IMR-90 (cell line): ENCODE results near the gene PLD1. TPM values are rescaled to one million over a fixed set of nuclear protein-coding genes. Genes with fewer than 3 reads are reported as not detected.
A peak's percentile ranks its signal among the peaks of the same experiment; 100 is the strongest.

ENCODE experiments used
- ATAC-seq: fragments of 200-7000 bp; cut with Tn5 transposase; 2 replicates; pipeline ENCODE4 v1.9.1; 2020; ENCODE audit warnings: low read depth, mild to moderate bottlenecking, moderate library complexity
- BruUV-seq: library from RNA; stranded (reverse); fragments of 400-500 nt; replicated peaks from 2 replicates; lab custom pipeline; 2021; lab: Mats Ljungman, UMichigan
- CTCF ChIA-PET: fragments of 300-600 bp; formaldehyde crosslinking; extraction: SDS; loops from one replicate; lab custom pipeline; 2021; ENCODE audit warnings: antibody characterized with exemption; lab: Yijun Ruan, JAX
- POLR2A ChIA-PET: fragments of 300-600 bp; sonication (Branson Sonifier 250); formaldehyde crosslinking; loops from one replicate; lab custom pipeline; 2022; ENCODE audit warnings: antibody characterized with exemption; ENCODE audit not compliant: unreplicated experiment; lab: Charles Lee
- DNase-seq: peaks from one replicate; pipeline ENCODE4 v3.0.0; 2013
- H2AFZ ChIP-seq: replicated peaks from 2 replicates; pipeline ENCODE3; 2013; ENCODE audit warnings: low read length, mild to moderate bottlenecking; ENCODE audit not compliant: poor library complexity
- H2AK5ac ChIP-seq: 2 replicates; pipeline ENCODE4 v1.6.1; 2013; ENCODE audit warnings: low read depth, low read length, inconsistent platforms
- H2AK9ac ChIP-seq: replicated peaks from 2 replicates; pipeline ENCODE3; 2013; ENCODE audit warnings: mild to moderate bottlenecking, low read depth, low read length, moderate library complexity; ENCODE audit not compliant: poor library complexity
- H2BK120ac ChIP-seq: 2 replicates; pipeline ENCODE4 v1.6.1; 2013; ENCODE audit warnings: low read depth, low read length, inconsistent platforms
- H2BK15ac ChIP-seq: 3 replicates; pipeline ENCODE4 v1.6.1; 2013; ENCODE audit warnings: low read depth, low read length, inconsistent platforms
- H2BK20ac ChIP-seq: 2 replicates; pipeline ENCODE4 v1.6.1; 2013; ENCODE audit warnings: low read depth, mild to moderate bottlenecking, inconsistent platforms, low read length, moderate library complexity
- H2BK5ac ChIP-seq: 2 replicates; pipeline ENCODE4 v1.6.1; 2013; ENCODE audit warnings: mild to moderate bottlenecking, low read depth, low read length, inconsistent platforms; ENCODE audit not compliant: poor library complexity, severe bottlenecking
- H3K14ac ChIP-seq: replicated peaks from 2 replicates; pipeline ENCODE4 v1.6.1; 2013; ENCODE audit warnings: low read depth, low read length, inconsistent platforms
- H3K18ac ChIP-seq: 2 replicates; pipeline ENCODE4 v1.6.1; 2013; ENCODE audit warnings: low read depth, low read length, control low read depth
- H3K23ac ChIP-seq: 2 replicates; pipeline ENCODE4 v1.6.1; 2013; ENCODE audit warnings: low read depth, low read length, inconsistent platforms
- H3K27ac ChIP-seq: 2 replicates; pipeline ENCODE4 v1.5.1; 2013; ENCODE audit warnings: mild to moderate bottlenecking, control low read depth, low read length; ENCODE audit not compliant: insufficient read depth
- H3K27me3 ChIP-seq: 2 replicates; pipeline ENCODE4 v1.6.1; 2013; ENCODE audit warnings: low read length; ENCODE audit not compliant: control insufficient read depth, insufficient read depth
- H3K36me3 ChIP-seq: 2 replicates; pipeline ENCODE4 v1.6.1; 2013; ENCODE audit warnings: low read length, mixed read lengths; ENCODE audit not compliant: control insufficient read depth, insufficient read depth
- H3K4ac ChIP-seq: 2 replicates; pipeline ENCODE4 v1.6.1; 2013; ENCODE audit warnings: low read depth, low read length, inconsistent platforms
- H3K4me1 ChIP-seq: 2 replicates; pipeline ENCODE4 v1.6.1; 2013; ENCODE audit warnings: low read length, mixed read lengths; ENCODE audit not compliant: control insufficient read depth, insufficient read depth
- H3K4me2 ChIP-seq: 2 replicates; pipeline ENCODE4 v1.6.1; 2013; ENCODE audit warnings: low read depth, mild to moderate bottlenecking, control low read depth, low read length, moderate library complexity
- H3K4me3 ChIP-seq: 2 replicates; pipeline ENCODE4 v1.5.1; 2013; ENCODE audit warnings: low read depth, mild to moderate bottlenecking, control low read depth, low read length, moderate library complexity; ENCODE audit not compliant: insufficient read depth
- H3K56ac ChIP-seq: 2 replicates; pipeline ENCODE4 v1.6.1; 2013; ENCODE audit warnings: low read length, inconsistent platforms; ENCODE audit not compliant: insufficient read depth; ENCODE audit errors: extremely low read depth
- H3K79me1 ChIP-seq, 2 experiments: 2 replicates each; pipeline ENCODE4 v1.6.1; 2013; ENCODE audit warnings: low read length in 2 of 2, inconsistent platforms in 1 of 2, low read depth in 1 of 2
- H3K9ac ChIP-seq: 2 replicates; pipeline ENCODE4 v1.6.1; 2013; ENCODE audit warnings: low read depth, low read length, control low read depth
- H3K9me1 ChIP-seq: 2 replicates; pipeline ENCODE4 v1.6.1; 2013; ENCODE audit warnings: low read length, inconsistent platforms; ENCODE audit not compliant: insufficient read depth
- H3K9me3 ChIP-seq: 2 replicates; pipeline ENCODE4 v1.6.1; 2013; ENCODE audit warnings: low read length; ENCODE audit not compliant: control insufficient read depth, insufficient read depth
- H4K20me1 ChIP-seq: 2 replicates; pipeline ENCODE4 v1.6.1; 2013; ENCODE audit warnings: low read length, inconsistent platforms; ENCODE audit not compliant: insufficient read depth
- H4K5ac ChIP-seq: 2 replicates; pipeline ENCODE4 v1.6.1; 2013; ENCODE audit warnings: mild to moderate bottlenecking, low read depth, low read length, control low read depth
- H4K8ac ChIP-seq, 2 experiments: 2 replicates each; pipeline ENCODE4 v1.6.1; 2013; ENCODE audit warnings: low read depth in 2 of 2, low read length in 2 of 2, control low read depth in 1 of 2, inconsistent platforms in 1 of 2
- H4K91ac ChIP-seq: 2 replicates; pipeline ENCODE4 v1.6.1; 2013; ENCODE audit warnings: low read depth, low read length, inconsistent platforms; ENCODE audit not compliant: insufficient read depth
- BHLHE40 ChIP-seq: fragments of 150-350 bp; IDR thresholded peaks from 2 replicates; pipeline ENCODE4 v1.6.1; 2016; ENCODE audit warnings: mild to moderate bottlenecking, low read depth, low read length
- CEBPB ChIP-seq: IDR thresholded peaks from 2 replicates; pipeline ENCODE4 v1.6.1; 2012; ENCODE audit warnings: low read depth, low read length, improper control_type of control experiment
- CTCF ChIP-seq: conservative IDR thresholded peaks from 2 replicates; pipeline ENCODE4 v1.5.1; 2012; ENCODE audit warnings: mild to moderate bottlenecking, low read depth, low read length, improper control_type of control experiment
- FOS ChIP-seq: fragments of 150-350 bp; IDR thresholded peaks from 2 replicates; pipeline ENCODE4 v1.6.1; 2016; ENCODE audit warnings: low read depth, low read length
- MAFK ChIP-seq: IDR thresholded peaks from 2 replicates; pipeline ENCODE4 v1.6.1; 2012; ENCODE audit warnings: low read depth, low read length, improper control_type of control experiment
- MAZ ChIP-seq: IDR thresholded peaks from 2 replicates; pipeline ENCODE4 v1.6.1; 2012; ENCODE audit warnings: low read depth, mild to moderate bottlenecking, low read length, improper control_type of control experiment, moderate library complexity, borderline replicate concordance
- MXI1 ChIP-seq: IDR thresholded peaks from 2 replicates; pipeline ENCODE4 v1.6.1; 2012; ENCODE audit warnings: low read depth, mild to moderate bottlenecking, low read length, moderate library complexity, borderline replicate concordance
- RAD21 ChIP-seq: IDR thresholded peaks from 2 replicates; pipeline ENCODE4 v1.6.1; 2012; ENCODE audit warnings: low read length, improper control_type of control experiment
- RFX5 ChIP-seq: IDR thresholded peaks from 2 replicates; pipeline ENCODE4 v1.8.0; 2012; ENCODE audit warnings: low read depth, mild to moderate bottlenecking, low read length, moderate library complexity
- SMC3 ChIP-seq: fragments of 150-350 bp; IDR thresholded peaks from 2 replicates; pipeline ENCODE4 v1.6.1; 2016; ENCODE audit warnings: low read depth, mild to moderate bottlenecking, antibody characterized with exemption, low read length, moderate library complexity
- WGBS, 2 experiments: methylation state at CpG; one replicate each; pipeline versions ENCODE4 v1.1.5 to v1.1.7; 2013; ENCODE audit warnings: missing lambda C conversion rate in 2 of 2; ENCODE audit not compliant: insufficient read length in 1 of 2; ENCODE audit errors: extremely low coverage in 2 of 2; 5-methylcytosine and 5-hydroxymethylcytosine counted together
- dilution Hi-C: fragments of 300-500 bp; cut with HindIII; formaldehyde crosslinking; loops from one replicate; pipeline ENCODE4 v1.14.3; 2018; ENCODE audit warnings: low sequenced_read_pairs; ENCODE audit not compliant: unreplicated experiment
- in situ Hi-C: fragments of 300-500 bp; cut with MboI; formaldehyde crosslinking; loops from 3 replicates; pipeline ENCODE4 v1.14.3; 2019; ENCODE audit warnings: low sequenced_read_pairs, inconsistent platforms, mixed read lengths
- intact Hi-C: fragments of 100-400 bp; cut with micrococcal nuclease; formaldehyde crosslinking; loops from 2 replicates; pipeline ENCODE4 v1.10.0; 2022
- polyA plus RNA-seq, 3 experiments: library from polyadenylated mRNA; depleted of rRNA; stranded (reverse); fragments of >200 nt; gene quantifications; 2 replicates each; pipeline ENCODE4 v1.2.3, GENCODE V29; 2012; ENCODE audit warnings: low replicate concordance in 1 of 3
- total RNA-seq: library from RNA; depleted of rRNA; stranded (reverse); fragments of >200 nt; gene quantifications from 2 replicates; pipeline ENCODE4 v1.2.3, GENCODE V29; 2012
- TF ChIP-seq, protein P1 (sequence below): fragments of 150-350 bp; IDR thresholded peaks from 2 replicates; pipeline ENCODE4 v1.6.1; 2016; ENCODE audit warnings: low read depth, mild to moderate bottlenecking, low read length, moderate library complexity, borderline replicate concordance

PLD1 gene
- total and polyA plus RNA-seq, 2 of the 4 experiments (the other 2 are of a cell fraction), result 3.3 to 9.7 TPM

DNA sequence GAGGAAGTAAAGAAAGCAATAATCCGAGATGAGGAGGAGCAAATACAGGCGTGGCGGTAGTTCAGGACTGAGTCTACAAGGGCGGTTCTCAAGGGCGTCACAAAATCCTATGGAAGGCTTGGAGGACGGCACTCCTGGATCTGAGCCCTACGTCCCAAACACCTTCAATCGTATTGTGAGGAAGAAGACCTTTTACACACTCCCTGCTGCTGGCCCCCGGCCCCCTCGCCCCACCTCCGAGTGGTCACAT lies 747 bp downstream of the PLD1 start (continued):
- no peak for TF ChIP-seq CTCF

GRCh38 chr3:171807806-171808205 lies 2.5 kb downstream of the PLD1 start:
- H2BK5ac ChIP-seq, result no peak overlapping the region
- no peak overlapping the region; the same call in 1 of the 2 replicates for H4K5ac ChIP-seq
- no peaks in the 10 kb centered on the region; the same call in 1 of the 2 replicates for H4K20me1 ChIP-seq
- no peak for TF ChIP-seq BHLHE40
- no peak for TF ChIP-seq MXI1
- TF ChIP-seq FOS, result no peak
- no peak for TF ChIP-seq MAZ
- TF ChIP-seq RAD21, result no peak
- no peak for TF ChIP-seq RFX5
- TF ChIP-seq MAFK, result no peak
- TF ChIP-seq, protein P1, sequence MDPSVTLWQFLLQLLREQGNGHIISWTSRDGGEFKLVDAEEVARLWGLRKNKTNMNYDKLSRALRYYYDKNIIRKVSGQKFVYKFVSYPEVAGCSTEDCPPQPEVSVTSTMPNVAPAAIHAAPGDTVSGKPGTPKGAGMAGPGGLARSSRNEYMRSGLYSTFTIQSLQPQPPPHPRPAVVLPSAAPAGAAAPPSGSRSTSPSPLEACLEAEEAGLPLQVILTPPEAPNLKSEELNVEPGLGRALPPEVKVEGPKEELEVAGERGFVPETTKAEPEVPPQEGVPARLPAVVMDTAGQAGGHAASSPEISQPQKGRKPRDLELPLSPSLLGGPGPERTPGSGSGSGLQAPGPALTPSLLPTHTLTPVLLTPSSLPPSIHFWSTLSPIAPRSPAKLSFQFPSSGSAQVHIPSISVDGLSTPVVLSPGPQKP, result no peak
- TF ChIP-seq SMC3, result no peak
- TF ChIP-seq CEBPB, result no peak
- POLR2A ChIA-PET, result no interaction called here
- no peak overlapping the region for H4K8ac ChIP-seq
- H3K9me1 ChIP-seq, result peaks cover 6% of the 10 kb centered on the region
- H3K23ac ChIP-seq, result no peak overlapping the region
- intact Hi-C loops, result no loop called here
- DNase-seq (no peak), ATAC-seq (no peak)
- no peak overlapping the region for H3K4ac ChIP-seq
- H3K9ac ChIP-seq, result no peak overlapping the region
- in situ Hi-C loops, result no loop called here
- H3K27ac ChIP-seq, result no peak overlapping the region
- H2BK15ac ChIP-seq, result 0 out of 3 replicates have a peak overlapping the region, but pooled peaks have one; percentile 16
- no peak overlapping the region for H2AK5ac ChIP-seq
- no peak overlapping the region for H3K18ac ChIP-seq
- no CpG with 5 or more reads among the region's 6 CpGs for WGBS, 2 experiments
- H3K36me3 ChIP-seq, result no peaks in the 10 kb centered on the region
- no TSS peak for BruUV-seq
- no peak overlapping the region for H2AFZ ChIP-seq
- H3K9me3 ChIP-seq, result no peaks in the 10 kb centered on the region
- CTCF ChIA-PET, result no interaction called here
- no peak overlapping the region for H3K14ac ChIP-seq
- no peak overlapping the region for H4K91ac ChIP-seq
- H3K4me2 ChIP-seq, result no peak overlapping the region
- dilution Hi-C loops, result no loop called here
- peaks cover 17% of the 10 kb centered on the region for H3K4me1 ChIP-seq
- H3K79me1 ChIP-seq, result peaks cover 19 to 38% of the 10 kb centered on the region in 2 experiments; a peak in 3 of 4 replicates
- no peak overlapping the region for H3K56ac ChIP-seq
- H2BK20ac ChIP-seq, result no peak overlapping the region
- no peak overlapping the region for H2AK9ac ChIP-seq
- no peak overlapping the region for H2BK120ac ChIP-seq
- no peak overlapping the region for H3K4me3 ChIP-seq
- H3K27me3 ChIP-seq, result no peaks in the 10 kb centered on the region
